Measurements from ENCODE around the gene POU3F3.

The POU3F3 gene

DNA sequence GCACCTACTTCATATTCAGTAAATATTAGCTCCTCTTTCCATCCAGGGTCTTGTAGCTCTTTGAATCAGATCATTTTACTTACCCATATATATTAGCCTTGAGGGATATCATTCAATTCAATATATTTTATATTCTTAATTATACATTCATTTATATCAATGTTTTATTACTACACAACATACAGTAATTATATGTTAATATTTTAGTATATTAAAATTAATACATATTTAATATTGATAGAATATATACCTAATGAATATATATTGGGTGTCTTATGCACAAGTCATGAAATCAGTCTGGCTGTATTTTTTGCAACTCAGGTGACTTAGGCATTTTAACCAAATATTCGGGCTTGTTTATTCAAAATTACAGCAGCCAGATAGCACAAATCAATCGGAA is 37.2 kb downstream of the POU3F3 start:
- Histone ChIP-seq H3K9ac (ENCODE audit: low read length) (no peak overlapping the region), H3K4me3 (ENCODE audit: low read length) (no peak overlapping the region), H3K27me3 (ENCODE audit: control insufficient read depth, insufficient read depth, low read length) (no peaks in the 10 kb centered on the region), H3K4me1 (ENCODE audit: control insufficient read depth, insufficient read depth, low read length) (no peaks in the 10 kb centered on the region), H3K36me3 (ENCODE audit: control insufficient read depth, insufficient read depth, low read length) (no peaks in the 10 kb centered on the region), H3K9me3 (ENCODE audit: control insufficient read depth, low read length) (no peaks in the 10 kb centered on the region)

DNA sequence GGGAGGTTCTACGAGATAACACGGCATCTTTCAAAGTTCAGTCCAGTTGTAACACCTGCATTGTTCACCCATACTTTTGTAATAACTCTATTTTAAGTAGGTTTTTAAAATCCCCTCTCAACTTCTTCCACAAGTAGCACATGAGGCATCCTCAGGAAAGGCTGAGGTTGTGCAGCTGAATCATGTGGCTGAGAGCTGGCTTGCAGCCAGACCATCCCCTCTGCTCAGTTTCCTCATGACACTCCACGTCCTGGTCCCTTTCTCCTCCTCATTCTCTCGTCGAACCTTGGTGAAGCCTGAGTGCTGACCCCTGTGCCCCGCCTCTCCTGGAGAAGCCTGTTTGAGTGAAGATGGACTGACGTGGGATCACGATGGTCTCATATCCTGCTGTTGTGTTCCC is 42.5 kb downstream of the POU3F3 start:
- no peaks in the 10 kb centered on the region for H3K36me3 ChIP-seq (ENCODE audit: control insufficient read depth, insufficient read depth, low read length)
- H3K9me3 ChIP-seq (ENCODE audit: control insufficient read depth, low read length): no peaks in the 10 kb centered on the region
- H3K4me3 ChIP-seq (ENCODE audit: low read length): no peak overlapping the region
- no peaks in the 10 kb centered on the region for H3K4me1 ChIP-seq (ENCODE audit: control insufficient read depth, insufficient read depth, low read length)
- H3K27me3 ChIP-seq (ENCODE audit: control insufficient read depth, insufficient read depth, low read length): no peaks in the 10 kb centered on the region
- no peak overlapping the region for H3K9ac ChIP-seq (ENCODE audit: low read length)

DNA sequence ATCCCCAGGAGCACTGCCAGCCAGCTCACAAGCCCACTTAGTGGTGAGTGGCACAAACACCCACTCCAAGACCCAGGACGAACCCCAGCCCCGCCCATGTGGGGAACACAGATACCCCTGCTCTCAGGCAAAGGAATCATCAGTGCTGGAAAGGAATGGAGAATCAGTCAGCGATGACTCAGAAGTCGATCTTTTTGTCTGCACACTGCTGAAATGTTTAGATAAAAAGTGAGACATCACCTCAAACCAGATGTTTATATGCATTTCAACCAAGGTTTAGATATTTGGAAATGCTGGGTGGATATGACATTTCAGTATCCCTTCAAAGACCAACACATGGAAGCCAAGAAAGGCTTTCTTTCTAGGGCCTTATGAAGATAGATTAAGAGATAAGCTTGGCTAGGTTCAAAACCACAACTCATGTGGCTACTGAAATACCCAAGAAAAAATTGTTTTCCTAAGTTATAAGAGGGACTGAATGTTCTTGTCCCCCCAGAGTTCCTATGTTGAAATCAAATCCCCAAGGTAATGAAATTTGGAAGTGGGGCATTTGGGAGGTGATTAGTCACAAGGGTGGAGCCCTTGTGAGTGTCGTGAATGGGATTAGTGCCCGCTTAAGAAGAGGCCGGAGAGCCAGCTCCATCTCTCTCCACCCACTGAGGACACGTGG is 43.7 kb downstream of the POU3F3 start:
- Histone ChIP-seq H3K27me3 (ENCODE audit: control insufficient read depth, insufficient read depth, low read length) (no peaks in the 10 kb centered on the region), H3K9me3 (ENCODE audit: control insufficient read depth, low read length) (no peaks in the 10 kb centered on the region), H3K36me3 (ENCODE audit: control insufficient read depth, insufficient read depth, low read length) (no peaks in the 10 kb centered on the region), H3K4me3 (ENCODE audit: low read length) (no peak overlapping the region), H3K9ac (ENCODE audit: low read length) (no peak overlapping the region), H3K4me1 (ENCODE audit: control insufficient read depth, insufficient read depth, low read length) (no peaks in the 10 kb centered on the region)

- Histone ChIP-seq H3K27me3 (ENCODE audit: control insufficient read depth, insufficient read depth, low read length) (no peaks in the 10 kb centered on the region), H3K36me3 (ENCODE audit: control insufficient read depth, insufficient read depth, low read length) (no peaks in the 10 kb centered on the region), H3K9ac (ENCODE audit: low read length) (no peak overlapping the region), H3K4me1 (ENCODE audit: control insufficient read depth, insufficient read depth, low read length) (no peaks in the 10 kb centered on the region), H3K4me3 (ENCODE audit: low read length) (no peak overlapping the region), H3K9me3 (ENCODE audit: control insufficient read depth, low read length) (no peaks in the 10 kb centered on the region)
Measured at GRCh38 chr2:104900608-104901007, 46.7 kb downstream of the POU3F3 start.

DNA sequence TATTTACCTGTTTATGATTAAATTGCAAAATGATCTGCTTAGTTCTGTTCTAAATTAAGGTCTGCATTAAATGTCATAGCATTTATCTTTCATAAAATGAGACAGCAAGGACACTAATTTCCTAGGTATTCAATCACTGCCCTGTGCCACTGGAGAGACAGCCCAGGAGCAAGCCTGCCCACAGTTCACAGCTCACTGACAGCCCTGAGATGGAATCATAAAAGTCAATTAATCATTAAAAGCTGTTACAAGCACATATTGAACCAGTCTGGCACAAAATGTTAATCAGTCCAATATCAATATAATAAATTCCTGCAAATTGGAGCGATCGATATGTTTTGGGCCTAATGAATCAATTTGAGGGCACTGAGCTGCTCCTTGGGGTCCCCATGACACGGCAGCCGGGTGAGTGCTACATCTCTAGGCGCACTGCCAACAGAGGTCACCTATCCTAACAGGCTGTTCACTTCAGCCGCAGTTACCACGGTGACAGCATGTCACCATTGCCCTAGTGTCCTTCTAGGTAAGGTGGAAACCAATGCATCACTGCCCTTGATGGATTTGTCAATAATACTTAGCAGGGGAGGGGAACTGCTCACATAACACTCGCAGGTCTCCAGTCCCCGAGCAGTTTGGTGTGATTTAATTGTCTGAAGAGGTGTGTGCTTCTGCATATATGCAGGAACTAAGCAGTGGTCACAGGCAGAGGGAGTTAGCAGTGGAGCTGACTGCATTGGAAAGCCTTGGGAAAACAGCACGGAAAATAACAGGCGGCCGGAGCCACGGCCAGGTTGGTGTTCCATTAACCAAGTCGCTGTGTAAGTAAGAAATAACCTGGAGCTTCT is 47.3 kb downstream of the POU3F3 start:
- H3K4me1 ChIP-seq (ENCODE audit: control insufficient read depth, insufficient read depth, low read length): no peaks in the 10 kb centered on the region
- no peaks in the 10 kb centered on the region for H3K36me3 ChIP-seq (ENCODE audit: control insufficient read depth, insufficient read depth, low read length)
- H3K27me3 ChIP-seq (ENCODE audit: control insufficient read depth, insufficient read depth, low read length): no peaks in the 10 kb centered on the region
- no peak overlapping the region for H3K4me3 ChIP-seq (ENCODE audit: low read length)
- H3K9ac ChIP-seq (ENCODE audit: low read length): no peak overlapping the region
- H3K9me3 ChIP-seq (ENCODE audit: control insufficient read depth, low read length): no peaks in the 10 kb centered on the region

GRCh38 chr2:104902317-104902716 is 48.4 kb downstream of the POU3F3 start:
- Histone ChIP-seq H3K9me3 (ENCODE audit: control insufficient read depth, low read length) (no peaks in the 10 kb centered on the region), H3K4me3 (ENCODE audit: low read length) (no peak overlapping the region), H3K27me3 (ENCODE audit: control insufficient read depth, insufficient read depth, low read length) (no peaks in the 10 kb centered on the region), H3K36me3 (ENCODE audit: control insufficient read depth, insufficient read depth, low read length) (no peaks in the 10 kb centered on the region), H3K9ac (ENCODE audit: low read length) (no peak overlapping the region), H3K4me1 (ENCODE audit: control insufficient read depth, insufficient read depth, low read length) (no peaks in the 10 kb centered on the region)

All from mucosa of stomach (tissue), 1 donor.